ENCODE data around the gene HLX.
A peak's percentile ranks its signal among the peaks of the same experiment; 100 is the strongest.

The HLX gene

DNA sequence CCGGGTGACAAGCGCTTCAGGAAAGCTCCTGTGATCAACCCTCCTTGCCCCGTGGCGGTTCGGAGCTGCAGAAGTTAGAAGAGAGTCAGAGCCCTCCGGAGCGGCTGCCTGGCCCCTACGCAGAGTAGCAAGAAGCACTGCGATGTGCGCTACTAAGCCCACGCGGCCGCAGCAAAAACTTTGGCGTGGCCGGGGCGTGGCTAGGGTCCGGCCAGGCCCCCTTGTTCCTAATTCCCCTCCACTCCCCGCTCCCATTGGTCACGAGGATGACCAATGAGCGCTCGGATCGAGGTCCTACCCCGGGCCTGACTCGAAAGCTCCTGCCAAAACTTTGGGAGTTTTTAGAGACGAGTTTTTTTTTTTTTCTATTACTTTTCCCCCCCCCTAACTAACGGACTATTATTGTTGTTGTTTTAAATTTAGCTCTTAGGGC lies at the start of gene HLX:
Gene HLX (plus strand): TSS at position 368 of the 433 bp plus-strand sequence. CDS start 415 bp downstream, outside the sequence.
- Histone ChIP-seq H3K36me3 (ENCODE audit: control insufficient read depth, insufficient read depth, low read length) (no peaks in the 10 kb centered on the region), H3K9me3 (ENCODE audit: control insufficient read depth, low read length) (no peaks in the 10 kb centered on the region), H3K4me1 (ENCODE audit: control insufficient read depth, insufficient read depth, low read length) (peaks cover 39% of the 10 kb centered on the region), H3K27me3 (ENCODE audit: control insufficient read depth, insufficient read depth, low read length) (peaks cover 74% of the 10 kb centered on the region), H3K9ac (ENCODE audit: low read length) (peak within 1 kb of the TSS; percentile 68), H3K4me3 (ENCODE audit: low read length) (peak within 1 kb of the TSS; percentile 31)

GRCh38 chr1:220833436-220833835 lies 45.8 kb upstream of the HLX start:
- H3K4me3 ChIP-seq (ENCODE audit: low read length): no peak overlapping the region
- H3K36me3 ChIP-seq (ENCODE audit: control insufficient read depth, insufficient read depth, low read length): no peaks in the 10 kb centered on the region
- no peaks in the 10 kb centered on the region for H3K27me3 ChIP-seq (ENCODE audit: control insufficient read depth, insufficient read depth, low read length)
- H3K9me3 ChIP-seq (ENCODE audit: control insufficient read depth, low read length): no peaks in the 10 kb centered on the region
- H3K4me1 ChIP-seq (ENCODE audit: control insufficient read depth, insufficient read depth, low read length): no peaks in the 10 kb centered on the region
- no peak overlapping the region for H3K9ac ChIP-seq (ENCODE audit: low read length)

DNA sequence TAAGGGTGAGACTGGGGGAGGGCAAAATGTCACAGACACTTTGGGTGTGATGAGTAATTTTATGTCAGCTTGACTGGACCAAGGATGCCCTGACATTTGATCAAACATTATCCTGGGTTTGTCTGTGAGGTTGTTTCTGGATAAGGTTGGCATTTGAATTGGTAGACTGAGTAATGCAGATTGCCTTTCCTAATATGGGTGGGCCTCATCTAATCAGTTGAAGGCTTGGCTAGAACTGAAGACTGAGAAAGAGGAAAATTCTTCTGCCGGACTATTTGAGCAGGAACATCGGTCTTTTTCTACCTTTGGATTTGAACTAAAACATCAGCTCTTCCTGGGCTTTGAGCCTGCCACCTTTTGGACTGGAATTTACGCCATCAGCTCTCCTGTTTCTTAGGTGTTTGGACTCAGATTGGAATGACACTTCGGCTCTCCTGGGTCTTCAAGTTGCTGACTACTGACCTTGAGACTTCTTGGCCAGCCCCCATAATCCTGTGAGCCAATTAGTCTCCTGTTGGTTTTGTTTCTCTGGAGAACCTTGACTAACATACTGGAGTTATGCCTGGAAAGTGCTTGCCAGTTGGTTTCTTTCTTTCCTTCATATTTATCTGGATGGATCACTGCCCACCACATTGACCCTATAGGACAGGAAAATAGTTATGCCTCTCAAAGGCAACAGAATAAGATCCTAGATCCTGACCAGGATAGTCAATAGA lies 44.9 kb upstream of the HLX start:
- Histone ChIP-seq H3K9me3 (ENCODE audit: control insufficient read depth, low read length) (no peaks in the 10 kb centered on the region), H3K4me3 (ENCODE audit: low read length) (no peak overlapping the region), H3K9ac (ENCODE audit: low read length) (no peak overlapping the region), H3K27me3 (ENCODE audit: control insufficient read depth, insufficient read depth, low read length) (no peaks in the 10 kb centered on the region), H3K36me3 (ENCODE audit: control insufficient read depth, insufficient read depth, low read length) (no peaks in the 10 kb centered on the region), H3K4me1 (ENCODE audit: control insufficient read depth, insufficient read depth, low read length) (no peaks in the 10 kb centered on the region)

DNA sequence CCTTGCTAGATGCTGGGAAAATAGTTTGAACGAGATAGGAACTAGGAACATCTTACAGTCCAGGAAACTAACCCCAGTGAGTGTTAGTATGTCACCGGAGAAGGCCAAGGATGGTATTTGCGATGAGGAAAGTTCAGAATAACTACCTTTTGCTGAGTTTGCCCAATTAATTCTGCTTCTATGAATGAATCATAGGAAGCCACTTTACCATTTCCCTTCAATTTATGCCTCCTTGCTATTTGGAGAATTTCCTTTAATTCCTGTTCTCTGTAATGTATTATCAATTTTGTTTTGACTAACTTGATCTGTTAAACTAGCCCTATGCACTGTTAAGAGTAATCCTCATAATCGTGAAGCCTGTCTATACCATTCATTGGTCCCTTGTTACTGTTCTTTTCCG lies 40.7 kb upstream of the HLX start:
- Histone ChIP-seq H3K36me3 (ENCODE audit: control insufficient read depth, insufficient read depth, low read length) (no peaks in the 10 kb centered on the region), H3K4me3 (ENCODE audit: low read length) (no peak overlapping the region), H3K9ac (ENCODE audit: low read length) (no peak overlapping the region), H3K4me1 (ENCODE audit: control insufficient read depth, insufficient read depth, low read length) (no peaks in the 10 kb centered on the region), H3K9me3 (ENCODE audit: control insufficient read depth, low read length) (no peaks in the 10 kb centered on the region), H3K27me3 (ENCODE audit: control insufficient read depth, insufficient read depth, low read length) (no peaks in the 10 kb centered on the region)

DNA sequence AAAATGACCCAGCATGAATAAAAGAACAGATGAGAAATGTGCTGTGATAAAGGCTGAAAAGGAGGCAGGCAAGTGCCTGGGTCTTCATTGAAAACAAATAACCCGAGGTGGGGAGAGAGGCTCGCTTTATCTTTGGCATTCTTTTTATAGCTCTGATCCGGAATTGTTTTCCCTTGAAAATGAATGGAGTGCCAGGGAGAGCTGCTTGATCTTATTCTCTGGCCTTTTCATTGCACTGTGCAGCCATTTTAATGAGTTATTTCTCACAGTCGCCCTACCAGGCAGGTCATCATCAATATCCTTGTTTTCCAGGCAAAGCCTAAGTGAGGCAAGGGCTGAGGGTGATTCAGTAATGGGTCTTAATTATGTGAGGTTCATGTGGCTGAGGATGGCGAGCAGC lies 39.8 kb upstream of the HLX start:
- H3K27me3 ChIP-seq (ENCODE audit: control insufficient read depth, insufficient read depth, low read length): no peaks in the 10 kb centered on the region
- no peak overlapping the region for H3K9ac ChIP-seq (ENCODE audit: low read length)
- no peaks in the 10 kb centered on the region for H3K36me3 ChIP-seq (ENCODE audit: control insufficient read depth, insufficient read depth, low read length)
- H3K4me1 ChIP-seq (ENCODE audit: control insufficient read depth, insufficient read depth, low read length): no peaks in the 10 kb centered on the region
- H3K9me3 ChIP-seq (ENCODE audit: control insufficient read depth, low read length): no peaks in the 10 kb centered on the region
- H3K4me3 ChIP-seq (ENCODE audit: low read length): no peak overlapping the region

- H3K4me3 ChIP-seq (ENCODE audit: low read length): no peak overlapping the region
- no peaks in the 10 kb centered on the region for H3K9me3 ChIP-seq (ENCODE audit: control insufficient read depth, low read length)
- H3K36me3 ChIP-seq (ENCODE audit: control insufficient read depth, insufficient read depth, low read length): no peaks in the 10 kb centered on the region
- no peak overlapping the region for H3K9ac ChIP-seq (ENCODE audit: low read length)
- H3K4me1 ChIP-seq (ENCODE audit: control insufficient read depth, insufficient read depth, low read length): no peaks in the 10 kb centered on the region
- H3K27me3 ChIP-seq (ENCODE audit: control insufficient read depth, insufficient read depth, low read length): no peaks in the 10 kb centered on the region
Measured at GRCh38 chr1:220841293-220841692, 38.0 kb upstream of the HLX start.

DNA sequence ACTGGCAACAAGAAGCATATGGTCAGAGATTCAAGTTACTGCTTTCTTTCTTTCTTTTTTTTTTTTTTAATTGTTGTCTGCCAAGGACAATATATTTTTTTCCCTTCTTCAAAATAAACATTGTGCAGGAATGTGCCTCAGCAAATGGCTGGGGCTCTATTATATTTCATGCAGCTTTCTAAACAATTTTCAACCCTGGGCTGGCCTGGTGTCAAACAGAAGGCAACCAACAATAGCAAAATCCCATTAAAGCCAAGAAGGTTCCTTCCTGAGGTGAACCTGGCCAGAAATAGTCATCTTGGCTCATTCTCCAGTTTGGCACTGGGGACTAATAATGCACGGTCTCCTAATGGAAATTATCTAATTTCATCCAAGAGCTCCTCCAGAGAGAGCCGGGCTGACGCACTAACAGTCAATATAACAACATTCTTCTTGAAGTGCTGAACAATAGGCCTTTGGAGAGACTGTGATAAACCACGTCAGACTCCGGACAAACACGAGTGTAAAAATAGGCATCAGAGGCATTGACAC lies 35.7 kb upstream of the HLX start:
- H3K4me3 ChIP-seq (ENCODE audit: low read length): no peak overlapping the region
- no peaks in the 10 kb centered on the region for H3K4me1 ChIP-seq (ENCODE audit: control insufficient read depth, insufficient read depth, low read length)
- no peaks in the 10 kb centered on the region for H3K27me3 ChIP-seq (ENCODE audit: control insufficient read depth, insufficient read depth, low read length)
- no peak overlapping the region for H3K9ac ChIP-seq (ENCODE audit: low read length)
- H3K9me3 ChIP-seq (ENCODE audit: control insufficient read depth, low read length): no peaks in the 10 kb centered on the region
- H3K36me3 ChIP-seq (ENCODE audit: control insufficient read depth, insufficient read depth, low read length): no peaks in the 10 kb centered on the region

GRCh38 chr1:220852408-220852807 lies 26.8 kb upstream of the HLX start:
- no peak overlapping the region for H3K4me3 ChIP-seq (ENCODE audit: low read length)
- H3K4me1 ChIP-seq (ENCODE audit: control insufficient read depth, insufficient read depth, low read length): no peaks in the 10 kb centered on the region
- H3K36me3 ChIP-seq (ENCODE audit: control insufficient read depth, insufficient read depth, low read length): no peaks in the 10 kb centered on the region
- H3K9me3 ChIP-seq (ENCODE audit: control insufficient read depth, low read length): no peaks in the 10 kb centered on the region
- H3K9ac ChIP-seq (ENCODE audit: low read length): no peak overlapping the region
- H3K27me3 ChIP-seq (ENCODE audit: control insufficient read depth, insufficient read depth, low read length): no peaks in the 10 kb centered on the region

- no peaks in the 10 kb centered on the region for H3K9me3 ChIP-seq (ENCODE audit: control insufficient read depth, low read length)
- H3K4me3 ChIP-seq (ENCODE audit: low read length): no peak overlapping the region
- H3K36me3 ChIP-seq (ENCODE audit: control insufficient read depth, insufficient read depth, low read length): no peaks in the 10 kb centered on the region
- H3K4me1 ChIP-seq (ENCODE audit: control insufficient read depth, insufficient read depth, low read length): peaks cover 7% of the 10 kb centered on the region
- no peak overlapping the region for H3K9ac ChIP-seq (ENCODE audit: low read length)
- H3K27me3 ChIP-seq (ENCODE audit: control insufficient read depth, insufficient read depth, low read length): peaks cover 11% of the 10 kb centered on the region
Measured at GRCh38 chr1:220872296-220872695, 6.9 kb upstream of the HLX start.

GRCh38 chr1:220873087-220873486 lies 6.2 kb upstream of the HLX start:
- Histone ChIP-seq H3K4me1 (ENCODE audit: control insufficient read depth, insufficient read depth, low read length) (peaks cover 7% of the 10 kb centered on the region), H3K36me3 (ENCODE audit: control insufficient read depth, insufficient read depth, low read length) (no peaks in the 10 kb centered on the region), H3K4me3 (ENCODE audit: low read length) (no peak overlapping the region)

DNA sequence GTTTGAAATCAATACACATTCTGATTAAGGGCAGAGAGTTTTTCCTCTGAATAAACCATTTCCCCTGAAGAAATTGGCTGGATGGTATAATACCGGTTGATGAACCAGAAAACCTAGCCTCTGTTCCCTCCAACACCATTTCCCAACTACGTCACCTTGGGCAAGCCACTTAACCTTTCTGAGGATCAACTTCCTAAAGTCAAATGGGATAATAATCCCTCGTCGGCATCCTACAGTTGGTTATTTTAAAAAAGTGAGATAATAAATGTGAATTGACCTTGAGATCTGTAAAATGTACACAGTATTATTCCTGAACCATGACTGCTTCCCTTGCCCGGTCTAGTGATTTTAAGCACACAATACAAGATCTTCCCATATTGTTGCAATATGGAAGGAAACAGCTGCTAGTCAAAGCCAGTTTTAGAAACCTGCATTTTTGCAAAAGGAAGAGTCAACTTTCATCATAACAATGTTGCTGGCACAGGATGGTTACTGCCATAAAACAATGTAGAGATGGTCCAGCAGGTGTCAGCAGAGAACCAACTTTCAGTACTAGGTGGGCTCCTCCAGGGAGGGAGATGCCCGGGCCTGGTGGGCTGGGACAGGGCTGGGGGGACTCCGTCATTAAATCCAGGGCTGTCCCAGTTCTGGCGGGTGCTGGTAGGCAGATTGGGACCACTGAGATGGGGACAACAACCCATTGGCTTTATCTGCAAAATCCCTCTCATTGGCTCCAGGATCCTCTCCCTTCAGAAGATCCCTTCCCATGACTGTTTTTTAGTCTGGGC lies 5.2 kb upstream of the HLX start:
- H3K36me3 ChIP-seq (ENCODE audit: control insufficient read depth, insufficient read depth, low read length): no peaks in the 10 kb centered on the region
- peaks cover 16% of the 10 kb centered on the region for H3K4me1 ChIP-seq (ENCODE audit: control insufficient read depth, insufficient read depth, low read length)
- peaks cover 28% of the 10 kb centered on the region for H3K27me3 ChIP-seq (ENCODE audit: control insufficient read depth, insufficient read depth, low read length)
- H3K9me3 ChIP-seq (ENCODE audit: control insufficient read depth, low read length): no peaks in the 10 kb centered on the region
- H3K4me3 ChIP-seq (ENCODE audit: low read length): no peak overlapping the region
- H3K9ac ChIP-seq (ENCODE audit: low read length): no peak overlapping the region

More at GRCh38 chr1:220873087-220873486, 6.2 kb upstream of the HLX start:
- H3K9me3 ChIP-seq (ENCODE audit: control insufficient read depth, low read length): no peaks in the 10 kb centered on the region
- peaks cover 19% of the 10 kb centered on the region for H3K27me3 ChIP-seq (ENCODE audit: control insufficient read depth, insufficient read depth, low read length)
- H3K9ac ChIP-seq (ENCODE audit: low read length): no peak overlapping the region

GRCh38 chr1:220875260-220875659 lies 4.0 kb upstream of the HLX start:
- Histone ChIP-seq H3K27me3 (ENCODE audit: control insufficient read depth, insufficient read depth, low read length) (peaks cover 40% of the 10 kb centered on the region), H3K9me3 (ENCODE audit: control insufficient read depth, low read length) (no peaks in the 10 kb centered on the region), H3K4me1 (ENCODE audit: control insufficient read depth, insufficient read depth, low read length) (peaks cover 25% of the 10 kb centered on the region), H3K9ac (ENCODE audit: low read length) (no peak overlapping the region), H3K4me3 (ENCODE audit: low read length) (no peak overlapping the region), H3K36me3 (ENCODE audit: control insufficient read depth, insufficient read depth, low read length) (no peaks in the 10 kb centered on the region)
